ENCODE data around the gene RNF223. TPM values are rescaled to one million over a fixed set of nuclear protein-coding genes. Genes with fewer than 3 reads are reported as not detected.
"Not testable (repeated sequence)": the region's sequence is repeated elsewhere in the genome, so short reads cannot be mapped to it uniquely, and the experiment has no call there.

RNF223 gene
- total RNA-seq, 1 experiment from 2014 or later = 0.08 TPM

DNA sequence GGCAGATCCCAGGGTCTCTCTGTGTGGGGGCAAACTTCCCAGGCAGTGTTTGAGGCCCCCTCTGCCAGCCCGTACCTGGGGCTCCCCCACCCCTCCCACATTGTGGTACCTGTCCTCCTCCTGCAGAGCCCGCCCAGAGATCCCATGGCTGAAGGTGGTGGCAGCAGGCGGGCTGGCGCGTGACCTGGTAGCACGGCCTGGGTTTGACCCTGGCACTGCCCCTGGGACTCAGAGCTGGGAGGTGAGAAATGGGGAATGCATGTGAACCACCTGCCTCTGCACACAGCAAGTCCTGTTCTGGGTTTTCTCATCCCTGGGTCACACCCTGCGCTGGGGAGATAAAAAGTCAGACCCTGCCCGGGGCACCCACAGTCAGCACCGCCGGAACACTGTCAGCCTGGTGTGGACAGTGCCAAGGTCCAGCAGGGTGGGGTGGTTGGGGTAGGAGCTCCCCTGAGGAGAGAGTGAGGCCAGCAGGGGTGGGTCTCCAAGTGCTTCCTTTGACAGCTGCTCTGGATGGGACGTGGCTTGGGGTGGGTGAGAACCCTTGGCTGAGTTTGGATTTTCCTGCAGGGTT lies 42.4 kb downstream of the RNF223 start:
- TF ChIP-seq, protein P1, sequence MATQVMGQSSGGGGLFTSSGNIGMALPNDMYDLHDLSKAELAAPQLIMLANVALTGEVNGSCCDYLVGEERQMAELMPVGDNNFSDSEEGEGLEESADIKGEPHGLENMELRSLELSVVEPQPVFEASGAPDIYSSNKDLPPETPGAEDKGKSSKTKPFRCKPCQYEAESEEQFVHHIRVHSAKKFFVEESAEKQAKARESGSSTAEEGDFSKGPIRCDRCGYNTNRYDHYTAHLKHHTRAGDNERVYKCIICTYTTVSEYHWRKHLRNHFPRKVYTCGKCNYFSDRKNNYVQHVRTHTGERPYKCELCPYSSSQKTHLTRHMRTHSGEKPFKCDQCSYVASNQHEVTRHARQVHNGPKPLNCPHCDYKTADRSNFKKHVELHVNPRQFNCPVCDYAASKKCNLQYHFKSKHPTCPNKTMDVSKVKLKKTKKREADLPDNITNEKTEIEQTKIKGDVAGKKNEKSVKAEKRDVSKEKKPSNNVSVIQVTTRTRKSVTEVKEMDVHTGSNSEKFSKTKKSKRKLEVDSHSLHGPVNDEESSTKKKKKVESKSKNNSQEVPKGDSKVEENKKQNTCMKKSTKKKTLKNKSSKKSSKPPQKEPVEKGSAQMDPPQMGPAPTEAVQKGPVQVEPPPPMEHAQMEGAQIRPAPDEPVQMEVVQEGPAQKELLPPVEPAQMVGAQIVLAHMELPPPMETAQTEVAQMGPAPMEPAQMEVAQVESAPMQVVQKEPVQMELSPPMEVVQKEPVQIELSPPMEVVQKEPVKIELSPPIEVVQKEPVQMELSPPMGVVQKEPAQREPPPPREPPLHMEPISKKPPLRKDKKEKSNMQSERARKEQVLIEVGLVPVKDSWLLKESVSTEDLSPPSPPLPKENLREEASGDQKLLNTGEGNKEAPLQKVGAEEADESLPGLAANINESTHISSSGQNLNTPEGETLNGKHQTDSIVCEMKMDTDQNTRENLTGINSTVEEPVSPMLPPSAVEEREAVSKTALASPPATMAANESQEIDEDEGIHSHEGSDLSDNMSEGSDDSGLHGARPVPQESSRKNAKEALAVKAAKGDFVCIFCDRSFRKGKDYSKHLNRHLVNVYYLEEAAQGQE (IDR thresholded peaks at IDR 0.05; ENCODE audit: insufficient read depth in 1 of 2, low read depth in 2 of 2, low read length in 1 of 2) = no peak
- H3K4me1 ChIP-seq (ENCODE audit: control insufficient read depth, insufficient read depth, low read length) = no peaks in the 10 kb centered on the region
- in situ Hi-C loops (cut with HindIII; ENCODE audit: low pct_unique_long_range_greater_than_20kb, low sequenced_read_pairs) (no loop called here), intact Hi-C loops (cut with micrococcal nuclease; ENCODE audit: unreplicated experiment) (no loop called here)
- ChIA-PET POLR2A (interaction anchor here (0.6 kb wide), 1 partner anchor 17 kb away, joined by 7 read pairs; no protein-coding TSS in a partner anchor), CTCF (no interaction called here)
- no peak overlapping the region for H3K27ac ChIP-seq (ENCODE audit: low read length)
- H3K9me3 ChIP-seq (ENCODE audit: control insufficient read depth, insufficient read depth, low read depth, low read length) = no peaks in the 10 kb centered on the region
- DNase-seq (ENCODE audit: low read depth, low spot score) (no peak), ATAC-seq (peak; percentile 5; the same call in 1 of the 2 replicates)
- no peaks in the 10 kb centered on the region for H3K27me3 ChIP-seq (ENCODE audit: control insufficient read depth, insufficient read depth, low read length)
- no peaks in the 10 kb centered on the region for H3K36me3 ChIP-seq (ENCODE audit: control insufficient read depth, insufficient read depth, low read length)
- H3K4me3 ChIP-seq (ENCODE audit: low read depth in 2 of 2, low read length in 2 of 2) = no peak overlapping the region
- BruUV-seq (replicated peaks) = no TSS peak

DNA sequence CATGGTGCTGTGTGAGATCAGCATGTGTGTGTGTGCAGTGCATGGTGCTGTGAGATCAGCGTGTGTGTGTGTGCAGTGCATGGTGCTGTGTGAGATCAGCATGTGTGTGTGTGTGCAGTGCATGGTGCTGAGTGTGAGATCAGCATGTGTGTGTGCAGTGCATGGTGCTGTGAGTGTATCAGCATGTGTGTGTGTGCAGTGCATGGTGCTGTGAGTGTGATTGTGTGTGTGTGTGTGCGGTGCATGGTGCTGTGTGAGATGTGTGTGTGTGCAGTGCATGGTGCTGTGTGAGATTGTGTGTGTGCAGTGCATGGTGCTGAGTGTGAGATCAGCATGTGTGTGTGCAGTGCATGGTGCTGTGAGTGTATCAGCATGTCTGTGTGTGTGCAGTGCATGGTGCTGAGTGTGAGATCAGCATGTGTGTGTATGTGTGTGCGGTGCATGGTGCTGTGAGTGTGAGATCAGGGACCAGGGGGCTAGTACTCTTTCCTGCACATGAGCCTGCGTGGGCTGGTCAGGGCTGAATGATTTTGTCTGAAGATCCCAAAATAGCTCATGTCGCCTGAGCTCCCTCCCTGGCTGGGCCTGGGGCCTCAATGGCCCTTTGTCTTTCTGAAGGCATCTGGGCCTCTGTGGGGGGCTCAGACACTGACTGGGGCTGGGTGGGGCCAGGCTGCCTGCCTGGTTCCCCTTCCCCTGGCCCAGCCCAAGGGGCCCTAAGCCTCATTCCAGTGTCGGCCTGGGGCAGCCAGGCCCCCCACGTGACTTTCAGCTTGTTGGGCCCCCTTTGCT lies 43.0 kb downstream of the RNF223 start:
- BruUV-seq (replicated peaks); intact Hi-C loops (cut with micrococcal nuclease; ENCODE audit: unreplicated experiment): not testable (repeated sequence)
- POLR2A ChIA-PET = interaction anchor here (0.6 kb wide), 1 partner anchor 18 kb away, joined by 7 read pairs; no protein-coding TSS in a partner anchor

DNA sequence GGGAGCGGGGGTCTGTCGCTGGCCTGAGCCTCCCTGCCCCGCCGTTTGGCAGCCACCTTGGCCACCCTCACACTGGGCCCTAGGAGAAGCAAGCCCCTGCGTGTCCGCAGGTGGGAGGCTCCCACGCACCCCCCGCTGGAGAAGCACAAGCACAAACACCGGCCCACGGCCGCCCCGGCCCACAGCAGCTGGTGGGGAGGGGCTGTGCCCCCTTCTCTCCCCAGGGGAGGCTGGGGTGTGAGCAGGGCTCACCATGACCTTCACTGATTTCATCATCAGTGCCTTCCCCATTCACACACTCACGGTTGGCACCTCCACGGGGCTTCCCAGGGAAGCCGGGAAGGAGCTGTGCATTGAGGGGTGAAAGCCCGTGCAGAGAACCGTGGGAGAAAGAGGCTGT lies 46.3 kb downstream of the RNF223 start:
- intact Hi-C loops (cut with micrococcal nuclease; ENCODE audit: unreplicated experiment) = no loop called here
- ATAC-seq (no peak), DNase-seq (ENCODE audit: low read depth, low spot score) (no peak)
- H3K4me1 ChIP-seq (ENCODE audit: control insufficient read depth, insufficient read depth, low read length) = peaks cover 25% of the 10 kb centered on the region
- no peaks in the 10 kb centered on the region for H3K27me3 ChIP-seq (ENCODE audit: control insufficient read depth, insufficient read depth, low read length)
- CTCF ChIA-PET = no interaction called here
- H3K9me3 ChIP-seq (ENCODE audit: control insufficient read depth, insufficient read depth, low read depth, low read length) = no peaks in the 10 kb centered on the region
- in situ Hi-C loops (cut with HindIII; ENCODE audit: low pct_unique_long_range_greater_than_20kb, low sequenced_read_pairs) = no loop called here
- no peak overlapping the region for H3K4me3 ChIP-seq (ENCODE audit: low read depth in 2 of 2, low read length in 2 of 2)
- POLR2A ChIA-PET = no interaction called here
- TF ChIP-seq, protein P1 (IDR thresholded peaks at IDR 0.05; ENCODE audit: insufficient read depth in 1 of 2, low read depth in 2 of 2, low read length in 1 of 2) = no peak
- no peak for TF ChIP-seq SIN3A (IDR thresholded peaks at IDR 0.05; ENCODE audit: borderline replicate concordance, insufficient read depth, low read depth, low read length)
- TF ChIP-seq, protein P2, sequence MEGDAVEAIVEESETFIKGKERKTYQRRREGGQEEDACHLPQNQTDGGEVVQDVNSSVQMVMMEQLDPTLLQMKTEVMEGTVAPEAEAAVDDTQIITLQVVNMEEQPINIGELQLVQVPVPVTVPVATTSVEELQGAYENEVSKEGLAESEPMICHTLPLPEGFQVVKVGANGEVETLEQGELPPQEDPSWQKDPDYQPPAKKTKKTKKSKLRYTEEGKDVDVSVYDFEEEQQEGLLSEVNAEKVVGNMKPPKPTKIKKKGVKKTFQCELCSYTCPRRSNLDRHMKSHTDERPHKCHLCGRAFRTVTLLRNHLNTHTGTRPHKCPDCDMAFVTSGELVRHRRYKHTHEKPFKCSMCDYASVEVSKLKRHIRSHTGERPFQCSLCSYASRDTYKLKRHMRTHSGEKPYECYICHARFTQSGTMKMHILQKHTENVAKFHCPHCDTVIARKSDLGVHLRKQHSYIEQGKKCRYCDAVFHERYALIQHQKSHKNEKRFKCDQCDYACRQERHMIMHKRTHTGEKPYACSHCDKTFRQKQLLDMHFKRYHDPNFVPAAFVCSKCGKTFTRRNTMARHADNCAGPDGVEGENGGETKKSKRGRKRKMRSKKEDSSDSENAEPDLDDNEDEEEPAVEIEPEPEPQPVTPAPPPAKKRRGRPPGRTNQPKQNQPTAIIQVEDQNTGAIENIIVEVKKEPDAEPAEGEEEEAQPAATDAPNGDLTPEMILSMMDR (IDR thresholded peaks at IDR 0.05) = no peak
- no peak for TF ChIP-seq POLR2AphosphoS5 (IDR thresholded peaks at IDR 0.05; ENCODE audit: low read depth, low read length)
- TF ChIP-seq TCF7L2 (IDR thresholded peaks at IDR 0.05; ENCODE audit: low read depth, low read length) = no peak
- BruUV-seq (replicated peaks) = no TSS peak
- H3K27ac ChIP-seq (ENCODE audit: low read length) = no peak overlapping the region
- no peaks in the 10 kb centered on the region for H3K36me3 ChIP-seq (ENCODE audit: control insufficient read depth, insufficient read depth, low read length)

More for the DNA sequence above, 43.0 kb downstream of the RNF223 start:
- DNase-seq (ENCODE audit: low read depth, low spot score); in situ Hi-C loops (cut with HindIII; ENCODE audit: low pct_unique_long_range_greater_than_20kb, low sequenced_read_pairs); H3K27ac ChIP-seq (ENCODE audit: low read length); ATAC-seq; H3K36me3 ChIP-seq (ENCODE audit: control insufficient read depth, insufficient read depth, low read length); H3K27me3 ChIP-seq (ENCODE audit: control insufficient read depth, insufficient read depth, low read length); H3K4me3 ChIP-seq (ENCODE audit: low read depth in 2 of 2, low read length in 2 of 2); H3K9me3 ChIP-seq (ENCODE audit: control insufficient read depth, insufficient read depth, low read depth, low read length); CTCF ChIA-PET; H3K4me1 ChIP-seq (ENCODE audit: control insufficient read depth, insufficient read depth, low read length): not testable (repeated sequence)

All from Panc1 (cell line).